Hepatocyte (in vitro differentiated cells): Measurements from ENCODE around the gene NCBP3.

Experiments used
- CTCF ChIP-seq: fragments of 200-600 bp; sonication (generic); IDR thresholded peaks from 2 replicates; pipeline ENCODE4 v1.5.1; 2016; ENCODE audit warnings: antibody characterized with exemption, mild to moderate bottlenecking; ENCODE audit not compliant: poor library complexity
- EZH2 ChIP-seq: fragments of 200-600 bp; sonication (generic); IDR thresholded peaks from 2 replicates; pipeline ENCODE4 v1.6.1; 2016; ENCODE audit warnings: antibody characterized with exemption, mild to moderate bottlenecking, borderline replicate concordance
- EZH2phosphoT487 ChIP-seq: fragments of 200-600 bp; sonication (generic); IDR thresholded peaks from one replicate; pipeline ENCODE4 v1.6.1; 2018; ENCODE audit warnings: antibody characterized with exemption, mild to moderate bottlenecking, low read depth, moderate library complexity; ENCODE audit not compliant: unreplicated experiment, severe bottlenecking

- TF ChIP-seq CTCF = no peak
- TF ChIP-seq EZH2phosphoT487 = no peak
- no peak for TF ChIP-seq EZH2
Observed at GRCh38 chr17:3828151-3828851, 17.7 kb downstream of the NCBP3 start.
